NOMO-1 treated with DMSO at 0.1 percent for 48 hours (cell line): ENCODE data around the gene FUT7.

Experiments used
- DNase-seq: peaks from one replicate; lab custom pipeline; 2025; ENCODE audit not compliant: unreplicated experiment; lab: John Stamatoyannopoulos, UW

FUT7 gene

DNA sequence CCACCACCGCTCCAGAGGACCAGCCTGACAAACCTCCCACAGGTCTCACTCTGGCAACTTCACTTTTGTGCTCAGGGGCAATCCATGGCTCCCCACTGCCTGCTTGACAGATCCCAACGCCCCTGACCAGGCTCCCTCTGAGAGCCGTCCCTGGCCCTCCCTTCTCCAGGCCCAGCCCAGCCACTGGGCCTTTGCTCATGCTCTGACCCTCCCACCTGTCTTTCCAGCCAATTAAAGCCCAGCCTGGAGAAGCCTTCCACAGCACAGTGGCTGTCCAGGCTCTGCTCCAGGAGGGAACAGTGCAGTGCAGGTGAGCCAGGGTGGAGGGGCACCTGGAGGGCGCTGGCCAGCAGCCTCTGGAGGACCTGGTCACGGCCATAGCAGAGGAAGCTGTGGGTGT, 18.7 kb upstream of the FUT7 start:
- DNase-seq: no peak

DNA sequence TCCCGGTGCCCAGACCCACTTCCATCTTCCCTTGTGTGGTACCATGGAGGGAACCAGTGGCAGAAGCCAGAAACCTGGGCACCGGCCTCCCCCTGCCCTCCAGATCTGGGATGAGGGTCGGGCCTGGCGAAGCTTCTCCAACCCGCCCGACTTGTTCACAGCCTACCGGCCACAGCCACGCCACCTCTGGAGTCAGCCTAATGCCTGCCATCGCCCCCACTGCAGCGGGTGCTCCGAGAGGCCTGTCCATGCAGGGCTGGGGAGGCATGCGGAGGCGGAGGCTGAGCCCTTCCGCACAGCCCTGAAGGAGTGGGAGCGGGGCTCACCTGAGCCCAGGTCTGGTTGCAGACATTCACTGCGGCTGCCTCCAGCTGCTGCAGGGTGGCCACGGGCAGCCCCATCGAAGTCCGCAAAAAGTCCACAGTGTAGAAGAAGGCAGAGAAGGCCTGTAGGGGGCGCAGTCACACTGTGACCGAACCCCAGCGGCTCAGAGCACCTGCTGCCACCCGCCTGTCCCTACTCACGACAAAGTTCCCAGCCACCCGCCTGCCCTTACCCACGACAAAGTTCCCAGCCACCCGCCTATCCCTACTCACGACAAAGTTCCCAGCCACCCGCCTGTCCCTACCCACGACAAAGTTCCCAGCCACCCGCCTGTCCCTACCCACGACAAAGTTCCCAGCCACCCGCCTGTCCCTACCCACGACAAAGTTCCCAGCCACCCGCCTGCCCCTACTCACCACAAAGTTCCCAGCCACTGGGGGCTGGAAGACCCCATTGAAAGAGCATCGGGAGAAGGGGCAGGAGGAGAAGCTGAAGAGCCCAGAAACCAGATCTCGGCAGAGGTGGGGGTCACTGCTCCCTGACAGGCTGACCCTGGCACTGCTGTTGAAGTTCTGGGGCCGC, 17.9 kb upstream of the FUT7 start:
- DNase-seq: peak; percentile 79

DNA sequence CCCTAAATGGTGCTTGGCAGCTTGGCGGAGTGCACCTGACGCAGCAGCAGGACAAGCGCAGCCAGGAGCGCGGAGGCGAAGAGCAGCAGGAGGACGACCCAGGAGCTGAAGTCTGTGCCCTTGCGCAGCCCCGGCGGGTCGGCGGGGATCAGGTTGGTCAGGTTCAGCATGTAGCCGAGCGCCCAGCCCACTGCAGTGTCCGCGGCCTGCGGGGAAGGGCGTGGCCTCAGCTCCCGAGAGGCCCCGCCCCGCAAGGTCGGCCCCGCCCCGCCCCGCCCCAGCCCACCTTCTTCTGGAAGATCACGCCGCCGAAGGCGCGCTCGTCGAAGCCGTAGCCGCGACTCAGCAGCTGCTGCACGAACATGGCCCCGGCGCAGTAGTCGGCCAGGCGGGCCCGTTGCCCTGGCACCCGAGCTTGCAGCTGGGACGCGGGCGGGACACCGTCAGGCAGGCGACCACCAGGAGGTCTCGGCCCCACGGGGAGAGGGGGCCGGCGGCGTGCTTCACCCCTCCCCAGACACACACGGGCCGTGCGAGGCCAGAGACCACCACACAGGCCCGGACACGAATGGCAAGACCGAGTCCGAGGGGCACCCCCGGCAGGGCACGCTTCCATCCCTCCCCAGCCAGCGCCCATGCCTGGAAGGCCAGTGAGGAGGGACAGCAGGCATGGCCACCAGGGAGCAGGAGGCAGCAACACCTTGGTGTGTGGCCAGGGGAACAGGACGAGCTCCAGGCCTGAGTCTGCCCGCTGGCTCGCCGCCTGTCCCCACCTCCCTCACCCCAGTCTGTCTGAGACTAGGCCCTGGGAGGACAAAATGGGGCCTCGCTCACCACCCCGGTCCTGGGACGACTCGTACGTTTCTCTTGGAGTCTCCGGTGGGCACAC, 17.0 kb upstream of the FUT7 start:
- no peak for DNase-seq

DNA sequence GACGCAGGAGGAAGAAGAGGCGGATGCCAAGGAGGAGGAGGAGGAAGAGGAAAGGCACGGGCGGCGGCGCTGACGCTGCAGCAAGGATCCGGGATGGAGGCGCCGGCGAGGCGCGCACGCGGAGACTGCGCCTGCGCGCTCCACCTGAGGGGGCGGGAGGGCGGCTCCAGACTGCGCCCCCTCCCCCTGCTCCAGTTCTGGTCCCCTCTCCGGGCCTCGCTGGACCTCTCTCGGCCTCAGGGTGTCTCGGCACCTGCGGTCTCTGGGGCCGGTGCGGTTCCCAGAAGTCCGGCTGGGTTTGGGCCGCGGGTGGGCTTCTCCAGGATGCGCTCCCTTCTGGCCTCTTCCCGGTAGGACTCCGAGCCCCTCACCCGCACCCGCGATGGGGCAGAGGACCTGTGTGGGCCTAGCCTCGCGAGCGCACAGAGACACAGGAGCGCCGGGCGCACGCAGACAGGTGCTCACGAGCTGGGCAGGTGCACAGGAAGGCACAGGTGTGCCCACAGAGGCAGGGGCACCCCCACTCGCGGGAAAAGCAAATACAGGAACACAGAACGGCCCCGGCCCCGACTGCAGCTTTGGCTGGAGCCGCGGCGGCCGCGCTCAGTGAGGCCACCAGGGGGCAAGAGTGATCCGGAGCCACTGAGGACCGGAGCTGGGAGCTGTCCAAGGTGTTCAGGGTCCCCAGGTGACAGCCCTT, 14.3 kb upstream of the FUT7 start, which contains the start of gene NPDC1:
Gene NPDC1, minus strand, starts transcription at position 90 of the 700 bp plus-strand sequence. CDS start 188 bp downstream, outside the sequence.
- peak; percentile 73 for DNase-seq

DNA sequence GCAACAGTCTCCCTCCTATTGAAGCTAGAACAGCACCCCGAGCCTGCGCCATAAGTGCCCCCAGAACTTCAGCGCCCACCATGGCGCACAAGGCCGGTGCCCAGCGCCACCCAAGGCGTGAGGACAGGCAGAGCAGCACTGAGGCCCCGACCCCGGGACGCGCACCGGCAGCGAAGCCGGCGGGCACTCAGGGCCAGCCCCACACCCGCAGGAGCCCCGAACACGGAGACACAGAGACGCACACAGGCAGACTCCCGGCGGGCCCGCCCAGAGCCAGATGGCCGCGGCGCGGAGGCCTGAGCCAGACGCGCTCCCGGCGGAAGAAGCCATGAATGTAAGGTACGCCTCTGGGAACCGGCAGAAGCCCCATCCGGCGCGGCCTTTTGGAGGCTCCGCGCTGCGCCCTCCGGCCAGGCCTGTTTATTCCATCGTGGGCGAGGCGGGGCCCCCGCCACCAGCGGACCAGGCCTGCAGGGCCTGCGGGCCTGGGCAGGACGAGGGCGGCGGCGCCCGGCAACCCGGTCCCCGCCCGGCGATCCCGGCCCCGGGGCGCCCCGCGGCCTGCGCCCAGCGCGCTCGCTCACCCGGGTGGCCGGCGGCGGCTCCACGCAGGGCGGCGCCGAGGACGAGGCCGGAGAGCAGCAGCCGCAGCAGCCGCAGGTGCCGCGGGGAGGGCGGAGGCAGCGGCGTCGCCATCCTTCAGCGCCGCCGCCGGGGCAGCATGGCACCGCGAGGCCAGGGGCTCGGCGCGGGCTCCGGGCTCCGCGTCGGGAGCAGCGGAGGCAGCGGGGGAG, 13.6 kb upstream of the FUT7 start:
- no peak for DNase-seq

DNA sequence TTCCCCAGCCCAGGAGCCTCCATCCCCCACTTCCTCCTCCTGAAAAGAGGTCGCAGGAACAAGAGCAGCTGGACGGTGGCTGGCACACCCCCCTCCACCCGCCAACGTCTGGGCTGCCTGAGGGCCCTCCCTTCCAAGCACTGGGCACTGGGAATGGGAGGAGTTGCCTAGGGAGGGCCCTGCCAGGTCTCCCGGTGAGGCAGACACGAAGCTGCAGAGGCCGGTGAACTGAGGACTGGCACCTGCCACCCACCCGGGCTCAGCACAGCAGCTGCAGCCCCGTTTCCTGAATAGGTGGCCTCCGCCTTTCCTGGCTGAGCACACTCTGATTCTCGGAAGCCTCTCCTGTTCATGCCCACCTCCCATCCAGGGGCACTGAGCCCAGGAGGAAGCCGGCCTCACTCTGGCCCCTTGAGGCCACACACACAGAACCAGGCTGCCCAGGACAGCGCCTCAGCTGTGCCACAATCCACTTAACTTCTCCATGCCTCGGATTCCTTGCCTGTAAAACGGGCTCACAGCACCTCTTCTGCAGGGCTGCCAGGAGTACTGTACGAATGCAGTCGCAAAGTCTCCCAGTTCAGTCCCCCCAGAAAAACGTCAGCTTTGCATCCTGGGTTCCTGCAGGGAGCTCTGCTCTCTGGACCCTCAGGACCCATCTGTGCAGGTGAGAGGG, 12.8 kb upstream of the FUT7 start:
- DNase-seq: no peak

DNA sequence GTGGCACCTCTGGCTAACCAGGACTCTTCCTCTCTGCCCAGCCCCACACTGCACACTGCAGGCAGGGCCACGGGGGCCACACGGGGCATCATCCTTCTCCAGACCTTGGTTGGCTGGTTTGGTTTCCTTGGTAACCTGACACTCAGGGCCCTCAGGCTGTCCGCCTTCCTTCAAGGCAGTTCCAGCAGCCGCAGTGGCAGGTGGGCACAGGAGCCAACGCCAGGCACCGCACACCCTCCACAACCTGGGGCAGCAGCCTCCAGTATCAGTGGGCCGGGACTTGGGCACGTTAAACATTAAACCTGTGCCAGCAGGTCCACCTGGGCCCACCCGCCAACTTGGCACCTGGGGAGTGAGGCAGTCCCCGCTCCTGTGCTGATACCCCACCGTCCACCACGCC, 12.1 kb upstream of the FUT7 start:
- no peak for DNase-seq

DNA sequence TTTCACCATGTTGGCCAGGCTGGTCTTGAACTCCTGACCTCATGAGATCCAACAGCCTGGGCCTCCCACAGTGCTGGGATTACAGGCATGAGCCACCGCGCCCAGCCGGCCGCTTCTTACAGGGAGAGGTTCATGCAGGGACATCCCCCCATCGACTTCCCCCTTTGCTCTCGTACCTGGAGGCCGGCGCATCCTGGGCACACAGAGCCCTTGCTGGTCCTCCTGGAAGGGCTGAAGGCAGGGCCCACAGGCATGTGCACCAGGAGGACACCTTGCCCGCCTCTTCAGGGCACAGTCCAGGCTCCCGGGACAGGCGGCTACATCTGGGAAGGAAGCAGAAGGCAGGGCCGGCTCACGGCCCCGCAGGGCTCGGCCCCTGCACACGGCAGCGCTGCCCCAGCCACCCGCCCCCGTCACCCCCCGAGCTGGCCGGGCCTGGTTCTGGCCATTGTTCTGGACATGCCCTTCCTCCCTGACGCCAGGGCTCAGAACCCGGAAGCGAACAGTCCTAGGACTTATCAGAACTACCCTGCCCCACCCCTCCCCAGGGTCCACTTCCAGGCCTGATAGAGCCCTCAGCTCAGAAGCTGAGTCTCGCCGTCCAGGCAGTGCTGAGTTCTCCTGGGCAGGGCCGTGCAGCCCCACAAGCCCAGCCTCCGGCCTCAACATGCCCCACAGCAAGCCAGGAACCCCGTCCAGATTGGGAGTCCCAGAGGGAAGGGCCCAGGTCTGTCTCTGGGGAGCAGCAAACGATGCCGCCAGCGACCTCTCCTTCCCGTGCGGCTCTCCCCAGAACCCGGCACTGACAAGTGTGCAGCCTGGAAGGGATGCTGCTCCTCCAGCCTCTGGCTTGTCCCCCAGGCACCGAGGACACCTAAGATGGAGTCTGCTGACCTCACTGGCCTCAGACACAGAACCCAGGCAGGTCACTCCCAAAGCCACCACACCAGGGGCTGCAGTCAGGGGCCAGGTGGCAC, 11.2 kb upstream of the FUT7 start:
- DNase-seq: no peak

DNA sequence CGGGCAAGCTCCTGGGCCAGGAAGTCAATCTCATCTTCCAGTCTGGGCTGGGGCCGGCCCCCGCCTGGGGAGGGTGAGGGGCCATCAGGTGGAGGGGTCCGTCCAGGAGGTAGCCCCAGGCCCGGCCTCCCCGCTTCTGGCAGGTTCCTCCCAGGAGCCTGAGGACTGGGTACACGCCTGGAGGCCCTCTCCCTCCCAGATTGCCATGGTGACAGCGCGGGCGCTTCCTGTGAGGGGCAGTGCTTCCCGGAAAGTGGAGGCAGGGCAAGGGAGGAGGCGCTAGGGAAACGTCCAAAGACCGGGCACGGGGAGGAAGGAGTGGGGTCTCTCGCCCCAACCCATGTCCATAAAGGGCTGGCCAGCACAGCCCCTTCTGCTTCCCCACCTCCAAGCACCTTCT, 9.2 kb upstream of the FUT7 start:
- DNase-seq: no peak

DNA sequence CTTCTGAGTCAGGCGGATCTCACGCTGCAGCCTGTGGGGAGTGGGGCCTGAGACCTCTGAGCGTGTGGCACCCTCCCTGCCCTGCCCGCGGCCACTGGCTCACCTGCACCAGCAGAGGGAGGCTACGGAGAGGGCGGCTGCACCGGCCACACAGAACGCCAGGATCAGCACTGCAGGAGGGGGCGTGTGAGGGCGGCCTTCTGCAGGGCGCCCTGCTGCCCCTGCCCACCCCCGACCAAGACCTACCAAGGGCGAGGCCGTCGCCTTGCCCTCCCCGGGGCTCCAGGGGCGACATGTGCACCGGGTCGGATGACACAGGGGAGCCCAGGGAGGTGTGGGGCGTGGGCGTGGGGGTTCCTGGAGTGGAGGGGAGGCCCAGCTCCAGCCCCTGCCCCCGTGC, 8.7 kb upstream of the FUT7 start:
- no peak for DNase-seq

DNA sequence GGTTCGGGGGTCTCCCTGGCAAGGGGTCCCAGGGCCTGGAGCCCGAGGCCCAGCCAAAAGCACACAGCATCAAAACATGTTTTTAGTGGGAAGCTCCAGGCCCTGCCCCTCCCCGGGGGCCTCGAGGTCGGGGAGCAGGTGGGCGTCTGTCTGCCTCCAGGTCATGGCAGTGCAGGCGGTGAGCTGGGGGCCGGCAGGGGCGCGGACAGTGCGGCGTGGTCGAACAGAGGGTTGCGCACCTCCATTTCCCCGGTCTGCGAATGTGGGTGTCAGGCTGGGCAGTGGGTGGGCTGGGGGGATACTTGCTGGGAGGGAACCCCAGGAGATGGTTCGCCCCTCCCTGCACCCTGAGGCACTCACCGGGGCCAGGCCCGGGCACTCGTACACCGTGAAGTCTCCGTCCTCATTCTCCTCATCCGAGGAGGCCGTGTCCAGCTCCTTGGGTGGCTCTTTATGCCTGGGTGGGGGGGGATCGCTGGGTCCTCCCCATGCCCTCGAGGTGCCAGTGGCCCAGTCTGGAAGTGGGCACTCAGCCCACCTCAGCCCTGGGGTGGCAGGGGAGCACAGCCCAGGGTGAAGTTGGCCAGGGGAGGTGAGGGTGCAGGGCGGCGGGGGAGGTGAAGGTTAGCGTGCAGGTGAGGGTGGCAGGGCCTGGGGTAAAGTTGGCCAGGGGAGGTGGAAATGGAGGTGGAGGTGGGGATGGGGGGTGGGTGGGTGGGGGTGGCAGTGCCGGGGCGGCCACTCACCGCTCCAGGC, 7.9 kb upstream of the FUT7 start:
- DNase-seq: no peak

DNA sequence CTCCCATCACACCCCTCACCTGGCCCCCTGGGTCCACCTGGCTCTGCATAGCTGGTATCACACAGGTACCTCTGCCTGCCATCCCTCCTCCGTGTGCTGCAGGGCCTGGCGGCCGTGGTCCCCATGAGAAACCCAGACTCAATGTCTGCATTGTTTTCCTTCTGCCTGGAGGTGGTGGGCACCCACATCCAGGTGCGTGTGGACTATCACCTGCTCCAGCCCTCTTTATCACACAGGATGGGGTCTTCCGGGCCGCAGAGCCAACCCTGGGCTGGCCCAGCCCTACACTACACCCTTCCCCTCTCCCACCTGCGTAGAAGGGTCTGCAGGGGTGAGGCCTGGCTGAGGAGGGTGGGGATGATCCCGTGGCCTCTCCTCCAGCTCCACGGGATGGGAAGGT, 7.0 kb upstream of the FUT7 start:
- DNase-seq: no peak

DNA sequence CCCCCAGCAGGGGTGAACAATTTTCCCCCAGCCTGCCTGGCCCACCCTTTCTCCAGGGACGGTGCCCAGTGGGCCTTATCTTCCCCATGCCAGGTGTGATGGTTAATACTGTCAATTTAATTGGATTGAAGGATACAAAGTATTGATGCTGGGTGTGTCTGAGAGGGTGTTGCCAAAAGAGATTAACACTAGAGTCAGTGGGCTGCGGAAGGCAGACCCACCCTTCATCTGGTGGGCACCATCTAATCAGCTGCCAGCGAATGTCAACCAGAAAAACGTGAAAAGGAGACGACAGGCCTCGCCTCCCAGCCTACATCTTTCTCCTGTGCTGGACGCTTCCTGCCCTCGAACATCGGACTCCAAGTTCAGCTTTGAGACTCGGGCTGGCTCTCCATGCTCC, 5.6 kb upstream of the FUT7 start:
- DNase-seq: no peak

DNA sequence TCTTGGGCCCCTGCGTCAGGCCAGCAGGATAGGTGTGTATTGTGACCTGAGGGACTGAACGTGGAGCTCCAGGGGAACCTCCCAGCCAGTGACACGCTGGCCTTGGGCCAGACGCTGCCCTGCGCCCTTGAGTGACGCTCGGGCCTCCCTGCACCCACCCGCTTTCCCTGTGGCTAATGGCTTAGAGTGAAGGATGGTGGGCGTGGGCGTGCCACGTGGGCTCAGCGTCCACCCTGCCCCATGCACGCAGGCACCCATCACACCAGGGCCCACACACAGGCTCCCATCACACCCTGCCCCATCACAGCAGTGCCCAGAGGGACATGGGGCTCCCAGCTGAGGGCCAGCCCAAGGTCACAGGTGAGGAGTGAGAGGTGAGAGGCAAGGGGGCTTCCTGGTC, 5.1 kb upstream of the FUT7 start:
- no peak for DNase-seq

DNA sequence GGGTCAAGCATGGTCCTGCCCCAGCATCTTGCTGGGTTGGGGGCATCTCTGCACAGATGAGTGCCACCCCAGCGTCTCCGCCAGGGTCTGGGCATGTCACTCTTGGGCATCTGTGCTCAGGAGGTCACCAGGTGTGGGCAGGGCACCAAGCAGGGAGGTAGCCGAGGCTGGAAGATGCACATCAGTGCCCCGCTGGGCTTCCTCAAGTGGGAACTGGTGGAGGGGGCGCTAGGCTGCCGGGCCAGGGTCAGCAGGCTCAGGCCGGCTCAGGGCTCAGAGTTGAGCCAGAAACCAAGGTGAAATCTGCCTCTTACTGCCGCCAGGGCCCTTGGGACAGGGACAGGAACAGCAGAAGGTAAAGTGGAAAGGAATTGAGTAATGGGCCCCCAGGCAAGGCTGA, 4.0 kb upstream of the FUT7 start:
- no peak for DNase-seq

DNA sequence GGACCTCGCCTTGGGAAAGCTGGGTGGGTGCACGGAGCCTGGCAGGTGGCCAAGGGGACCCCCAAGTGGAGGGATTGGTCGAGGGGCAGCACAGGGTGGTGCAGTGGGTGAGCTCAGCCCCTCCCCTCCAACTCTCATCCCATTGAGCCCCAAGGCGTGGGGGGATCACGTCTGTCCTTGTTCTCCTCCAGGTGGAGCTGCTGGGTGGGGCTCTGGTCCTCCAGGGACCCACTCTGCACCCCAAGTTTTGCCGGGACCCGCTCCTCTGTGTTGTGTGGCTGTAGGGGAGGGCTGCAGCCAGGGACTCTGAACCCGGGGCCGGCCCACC, 3.6 kb upstream of the FUT7 start:
- no peak for DNase-seq

DNA sequence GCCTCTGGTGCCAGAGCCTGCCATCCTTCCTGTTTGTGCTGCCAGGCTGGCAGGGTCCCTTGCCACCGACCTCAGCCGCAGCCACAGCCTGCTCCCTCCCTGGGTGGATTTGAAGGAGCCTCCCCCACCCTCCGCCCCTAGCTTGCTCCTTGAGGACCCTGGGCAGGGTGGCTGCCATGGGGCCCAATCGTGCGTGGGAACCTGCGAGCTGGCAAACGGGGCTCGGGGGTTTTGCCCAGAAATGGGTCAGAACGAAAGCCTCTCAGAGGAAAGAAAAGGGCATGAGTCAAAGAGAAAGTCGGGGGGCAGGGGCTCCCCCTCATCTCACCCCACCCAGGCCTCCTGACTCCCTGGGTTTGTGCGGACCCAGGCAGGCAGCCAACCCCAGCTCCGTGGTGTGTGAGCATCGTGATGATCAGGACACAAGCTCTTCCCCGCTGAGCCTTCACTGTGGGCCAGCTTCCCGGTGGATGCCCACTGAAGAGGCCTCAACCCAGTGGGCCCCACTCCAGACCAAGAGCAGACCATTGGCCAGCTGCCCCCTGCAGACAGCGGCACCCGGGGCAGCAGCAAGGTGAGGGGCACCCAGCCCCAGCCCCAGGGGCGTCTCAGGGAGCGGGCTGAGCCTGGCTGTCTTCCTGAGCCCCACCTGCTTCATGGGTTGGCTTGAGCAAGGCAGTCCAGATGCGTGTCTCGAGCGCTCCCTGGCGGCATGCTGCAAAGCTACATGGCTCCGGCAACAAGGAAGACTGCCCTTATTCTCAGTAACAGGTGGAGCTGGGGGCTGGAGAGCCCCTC, 3.0 kb upstream of the FUT7 start:
- DNase-seq: peak; percentile 91
